ENCODE results near the gene FCGBP.

- TF ChIP-seq POLR2A (IDR thresholded peaks at IDR 0.05) = no peak
- TF ChIP-seq CTCF (IDR thresholded peaks at IDR 0.05) = no peak
Measured at GRCh38 chr19:39926170-39926760, 8.2 kb downstream of the FCGBP start.
